ENCODE data around the gene RALGPS1.

Gene RALGPS1

DNA sequence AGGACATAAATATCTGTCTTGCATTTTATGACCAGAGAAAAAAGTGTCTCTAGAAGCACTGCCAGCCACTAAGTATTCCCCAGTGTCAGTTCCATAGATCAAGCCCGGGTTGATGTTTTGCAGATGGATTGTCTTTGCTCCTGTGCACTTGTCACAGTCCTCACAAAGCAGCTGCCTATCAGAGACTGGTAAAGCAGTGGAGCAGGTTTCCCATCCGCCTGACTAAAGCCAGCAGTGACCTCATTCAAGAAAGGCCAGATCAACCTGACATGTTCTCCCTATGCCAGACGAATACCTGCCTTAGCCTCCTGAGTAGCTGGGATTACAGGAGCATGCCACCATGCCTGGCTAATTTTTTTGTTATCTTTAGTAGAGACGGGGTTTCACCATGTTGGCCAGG lies 323.2 kb downstream of the RALGPS1 start:
- no peak for DNase-seq

DNA sequence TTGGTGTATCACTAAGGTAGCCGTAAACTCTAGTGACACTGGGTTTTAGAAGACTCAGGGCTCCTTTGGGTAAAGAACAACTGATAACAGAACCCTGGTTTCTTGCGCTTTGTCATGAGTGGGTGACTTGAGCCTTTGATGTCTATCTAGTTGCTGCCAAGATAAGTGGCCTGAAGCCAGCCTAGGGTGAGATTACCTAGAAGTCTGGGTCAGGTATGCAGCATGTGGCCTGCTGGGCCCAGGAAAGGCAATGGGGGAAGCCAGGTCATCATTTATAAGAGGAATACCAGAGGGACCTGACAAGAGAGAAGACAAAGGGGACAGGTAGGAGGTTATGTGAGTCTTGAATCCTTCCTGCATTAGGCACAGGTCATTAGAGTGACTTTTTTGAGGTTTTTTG lies 326.8 kb downstream of the RALGPS1 start:
- no peak for DNase-seq

DNA sequence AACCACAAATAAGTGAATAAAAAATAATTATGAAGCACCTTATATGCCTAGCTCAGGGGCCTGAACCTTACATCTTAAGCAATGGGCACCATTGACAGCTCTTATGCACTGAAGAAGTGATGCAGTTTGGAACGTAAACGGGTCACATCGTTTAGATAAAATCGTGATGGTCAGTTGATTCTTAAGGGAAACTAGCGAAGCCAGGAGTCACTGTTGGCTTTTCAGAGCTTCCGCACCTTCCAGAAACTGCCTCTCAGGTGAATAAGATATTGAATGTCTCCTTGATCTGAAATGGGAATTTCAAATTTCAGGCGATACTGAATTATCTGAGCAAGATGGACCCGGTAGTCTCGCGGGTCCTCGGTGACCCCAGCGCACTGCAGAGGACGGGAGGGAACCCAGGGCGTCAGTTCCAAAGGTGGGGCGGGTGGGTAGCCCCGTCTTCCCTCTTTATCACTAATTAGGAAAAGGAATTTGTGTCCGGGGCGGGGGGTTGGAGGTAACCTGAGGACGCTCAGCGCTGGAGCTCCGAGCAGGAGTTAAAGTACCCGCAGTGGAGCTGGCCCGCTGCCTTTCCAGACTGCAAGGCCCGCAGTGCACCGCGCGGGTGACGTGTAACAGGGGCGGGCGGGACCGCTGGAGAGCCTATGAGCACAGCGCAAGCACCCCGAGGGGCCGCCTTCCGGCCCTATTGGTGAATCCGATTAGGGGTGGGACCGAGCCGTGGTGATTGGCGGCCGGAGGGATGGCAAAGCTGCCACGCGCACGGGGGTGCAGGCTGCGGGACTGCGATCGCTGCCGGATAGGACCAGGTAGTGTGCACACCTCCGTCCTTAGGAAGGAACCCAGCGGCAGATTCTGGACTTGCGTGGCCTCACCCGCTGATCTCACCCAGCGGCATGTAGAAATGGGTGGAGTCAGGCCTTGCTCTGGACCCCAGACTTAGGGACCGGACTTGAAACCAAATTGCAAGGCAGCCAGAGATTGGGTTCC lies 330.3 kb downstream of the RALGPS1 start:
- peak; percentile 95 for DNase-seq

DNA sequence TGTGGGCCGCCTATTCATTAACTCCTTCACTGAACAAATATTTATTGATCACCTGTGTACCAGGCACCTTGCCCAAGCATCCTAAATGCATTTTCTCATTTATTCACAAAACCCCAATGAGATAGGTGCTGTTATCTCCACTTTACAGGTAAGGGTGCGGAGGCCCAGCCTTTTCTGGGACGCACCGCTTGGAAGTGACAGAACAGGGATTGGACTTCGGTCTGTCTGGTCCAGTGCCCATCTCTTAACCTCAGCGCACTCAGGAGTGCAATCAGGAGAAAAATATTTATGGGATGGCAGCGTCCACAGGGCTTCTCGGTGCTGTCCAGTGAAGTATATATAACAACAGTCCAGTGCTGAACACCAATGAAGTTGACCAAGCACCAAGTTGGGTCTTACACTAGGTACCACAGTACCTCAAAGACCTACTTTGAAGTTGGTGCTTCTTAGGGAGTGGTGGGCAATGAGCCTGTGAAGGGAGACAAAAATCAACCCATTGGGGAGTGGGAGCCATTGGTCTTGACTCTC lies 331.1 kb downstream of the RALGPS1 start:
- DNase-seq: no peak

DNA sequence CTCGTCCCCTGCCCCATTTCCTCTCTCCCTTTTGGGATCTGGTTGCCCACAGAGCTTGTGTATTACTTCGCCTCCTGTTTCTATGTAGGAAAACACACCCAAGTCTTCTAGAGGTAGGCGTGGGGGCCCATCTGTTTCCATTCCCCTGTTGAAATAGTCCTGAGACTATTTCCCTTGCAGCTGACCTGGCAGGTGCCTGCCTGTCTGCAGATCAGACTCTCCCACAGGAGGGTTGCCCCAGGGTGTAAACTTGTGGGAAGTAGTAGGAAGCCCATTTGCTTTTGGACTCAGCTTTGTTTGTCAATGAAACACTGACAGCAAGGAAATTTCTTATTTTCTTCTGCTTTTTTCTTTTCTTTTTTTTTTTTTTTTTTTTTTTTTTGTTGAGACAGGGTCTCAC lies 333.7 kb downstream of the RALGPS1 start:
- no peak for DNase-seq

DNA sequence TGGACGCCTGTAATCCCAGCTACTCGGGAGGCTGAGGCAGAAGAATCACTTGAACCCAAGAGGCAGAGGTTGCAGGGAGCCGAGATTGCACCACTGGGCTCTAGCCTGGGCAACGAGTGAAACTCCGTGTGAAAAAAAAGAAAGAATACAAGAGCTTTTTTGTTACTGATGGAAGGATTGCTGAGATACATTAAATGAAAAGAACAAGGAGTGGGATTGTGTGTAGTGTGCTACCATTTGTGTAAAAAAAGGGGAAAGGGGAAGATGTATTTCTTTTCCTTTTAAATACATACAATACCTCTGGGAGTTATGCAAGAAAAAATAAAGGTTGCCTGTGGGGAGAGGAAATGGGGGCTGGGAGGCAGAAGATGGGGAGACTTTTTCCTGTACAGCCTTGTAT lies 335.3 kb downstream of the RALGPS1 start:
- DNase-seq: no peak

DNA sequence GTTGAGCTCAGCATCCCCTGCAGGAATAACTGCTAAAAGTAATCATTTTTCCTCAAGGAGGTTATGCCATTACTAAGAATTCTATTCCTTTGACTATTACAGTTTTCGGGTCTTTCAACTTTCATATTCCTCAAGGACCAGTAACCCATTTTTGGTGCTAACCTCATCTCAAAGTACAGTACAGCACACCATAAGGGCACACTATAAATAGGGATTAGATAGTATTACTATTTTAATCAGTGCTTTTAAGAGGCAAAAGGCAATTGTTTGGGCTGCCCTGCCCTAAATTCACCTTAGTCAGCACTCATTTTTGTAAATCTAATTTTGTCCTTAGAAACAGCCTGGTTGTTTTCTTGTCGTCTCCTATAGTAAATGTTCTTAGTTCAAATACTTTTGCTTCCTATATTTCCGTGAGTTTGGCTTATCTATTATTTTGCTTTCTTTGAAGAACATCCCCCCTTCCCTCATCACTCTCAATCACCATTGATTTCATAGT lies 336.4 kb downstream of the RALGPS1 start:
- no peak for DNase-seq

DNA sequence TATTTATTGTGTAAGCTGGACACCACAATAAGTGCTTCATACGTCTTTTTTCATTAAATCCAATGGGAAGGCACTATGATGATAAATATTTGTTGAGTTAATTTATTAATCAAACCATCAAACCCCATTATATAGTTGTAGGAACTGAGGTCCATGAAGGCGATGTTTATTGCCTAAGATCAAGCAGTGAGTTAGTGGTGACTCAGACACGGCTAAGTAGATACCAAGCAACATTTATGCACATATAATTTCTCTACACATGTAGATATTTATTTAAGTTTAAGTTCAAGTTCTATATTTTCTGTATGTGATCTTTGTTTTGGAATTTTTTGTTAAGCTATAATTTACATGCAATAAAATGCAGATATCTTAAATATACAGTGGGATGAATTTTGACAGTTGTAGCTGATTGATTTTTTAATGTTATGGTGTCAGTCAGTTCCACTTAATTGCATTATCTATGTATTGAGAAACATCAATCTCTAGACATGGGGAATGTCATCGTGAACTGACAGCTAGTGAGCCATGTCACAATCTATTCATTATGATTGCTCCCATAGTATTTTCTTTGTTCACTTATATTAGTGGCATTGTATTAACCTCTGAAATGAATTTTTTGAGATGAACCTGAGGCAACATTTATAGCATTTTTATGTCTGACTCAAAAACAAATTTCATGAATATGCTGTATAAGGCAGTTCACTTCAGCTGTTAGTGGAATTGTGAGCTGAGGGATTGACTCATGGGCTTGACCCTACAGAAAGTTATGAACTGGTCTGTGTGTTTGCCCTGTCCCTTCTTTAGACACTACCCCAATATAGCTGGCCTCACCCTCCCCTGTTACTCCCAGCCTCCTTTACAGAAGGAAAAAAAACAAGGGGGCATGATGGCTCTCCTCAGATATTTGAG lies 338.1 kb downstream of the RALGPS1 start:
- no peak for DNase-seq

DNA sequence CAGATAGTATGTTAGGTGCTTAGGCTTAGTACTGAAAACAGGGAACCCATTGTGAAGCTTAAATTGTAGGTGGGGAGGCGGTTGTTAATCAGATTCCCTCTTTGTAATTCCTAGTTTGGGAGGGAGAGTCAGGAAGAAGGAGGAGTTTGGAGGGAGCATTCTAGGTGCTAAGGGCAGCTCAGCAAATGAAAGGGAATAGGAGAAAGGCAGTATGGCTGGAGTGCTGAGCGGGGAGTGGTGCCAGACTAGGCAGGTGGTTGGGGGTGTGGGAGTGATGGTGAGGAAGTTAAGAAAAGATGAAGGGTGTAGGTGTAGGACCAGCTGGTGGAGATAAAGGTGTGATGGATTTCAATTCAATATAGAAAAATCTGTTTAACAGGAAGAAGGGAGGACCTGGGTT lies 338.9 kb downstream of the RALGPS1 start:
- DNase-seq: no peak

DNA sequence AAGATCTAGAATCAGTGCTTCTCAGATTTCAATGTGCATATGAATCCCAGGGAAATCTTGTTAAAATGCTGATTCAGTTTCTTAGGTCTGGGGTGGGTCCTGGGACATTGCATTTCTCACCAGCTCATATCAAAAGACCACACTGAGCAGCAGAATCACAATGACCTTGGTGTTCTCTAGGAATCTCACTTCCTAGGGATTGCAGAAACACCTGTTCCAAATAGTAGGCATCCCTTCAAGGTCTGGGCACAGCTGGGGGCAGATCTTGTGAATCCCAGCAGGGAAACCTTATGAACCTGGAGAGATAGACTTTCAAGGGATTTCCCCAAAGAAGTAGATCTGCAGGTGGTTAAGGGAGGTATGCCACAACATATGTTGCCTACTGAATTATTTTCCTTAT lies 341.1 kb downstream of the RALGPS1 start:
- no peak for DNase-seq

DNA sequence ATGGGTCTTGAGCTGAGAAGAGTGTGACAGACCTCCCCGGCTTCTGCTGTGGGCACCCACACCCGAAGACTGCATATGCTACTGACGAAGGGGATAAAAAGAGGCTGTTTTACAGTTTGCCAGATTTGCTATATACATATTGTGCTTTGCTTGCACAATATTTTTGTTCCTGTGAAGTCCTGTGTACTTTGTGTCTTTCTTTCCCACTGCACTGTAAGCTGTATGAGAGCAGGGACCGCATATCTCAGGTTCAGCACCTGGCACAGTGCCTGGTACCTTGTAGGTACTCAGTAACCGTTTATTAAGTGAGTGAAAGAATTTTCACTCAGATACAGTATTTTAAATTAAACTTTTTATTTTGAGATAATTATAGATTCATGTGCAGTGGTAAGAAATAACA lies 341.7 kb downstream of the RALGPS1 start:
- DNase-seq: no peak

DNA sequence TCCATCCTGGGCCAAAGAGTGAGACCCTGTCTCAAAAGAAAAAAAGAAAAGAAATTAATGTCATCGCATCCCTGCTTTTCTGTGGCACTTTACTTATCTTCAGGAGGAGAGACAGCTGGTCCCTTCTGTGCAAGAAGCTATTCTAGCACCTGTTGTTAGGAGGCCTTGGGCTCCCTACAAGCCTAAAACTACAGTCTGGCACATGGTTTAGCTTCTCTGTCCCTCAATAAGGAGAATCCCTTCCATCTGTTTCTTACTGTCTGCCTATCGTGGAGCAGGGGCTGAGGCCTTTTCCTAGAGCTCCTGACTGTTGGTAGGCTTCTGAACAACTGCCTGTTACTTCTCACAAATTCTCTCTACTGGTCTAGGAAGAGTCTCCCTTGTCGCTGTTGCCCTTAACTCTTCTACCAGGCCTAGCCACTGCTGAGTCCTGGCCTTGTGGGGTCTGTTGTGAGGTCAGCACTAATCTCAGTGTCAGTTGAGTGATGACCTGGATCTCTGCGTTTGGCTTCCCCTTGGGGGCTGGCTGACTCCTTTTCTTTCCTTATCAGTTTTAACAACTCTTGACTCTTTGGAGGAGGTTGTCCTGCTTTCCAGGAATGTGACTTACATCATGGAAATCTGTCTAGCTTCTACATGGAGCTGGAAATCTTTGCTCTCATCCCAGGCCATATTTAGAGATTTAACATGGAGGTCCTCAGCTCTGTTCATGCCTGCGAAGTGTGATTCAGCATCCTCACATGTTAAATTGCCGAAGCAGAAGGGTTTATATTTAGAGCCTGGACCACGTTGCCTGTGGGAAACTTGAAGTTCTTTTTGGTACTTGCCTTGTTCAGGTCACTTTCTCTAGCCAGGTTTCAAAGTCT lies 344.3 kb downstream of the RALGPS1 start:
- DNase-seq: no peak

DNA sequence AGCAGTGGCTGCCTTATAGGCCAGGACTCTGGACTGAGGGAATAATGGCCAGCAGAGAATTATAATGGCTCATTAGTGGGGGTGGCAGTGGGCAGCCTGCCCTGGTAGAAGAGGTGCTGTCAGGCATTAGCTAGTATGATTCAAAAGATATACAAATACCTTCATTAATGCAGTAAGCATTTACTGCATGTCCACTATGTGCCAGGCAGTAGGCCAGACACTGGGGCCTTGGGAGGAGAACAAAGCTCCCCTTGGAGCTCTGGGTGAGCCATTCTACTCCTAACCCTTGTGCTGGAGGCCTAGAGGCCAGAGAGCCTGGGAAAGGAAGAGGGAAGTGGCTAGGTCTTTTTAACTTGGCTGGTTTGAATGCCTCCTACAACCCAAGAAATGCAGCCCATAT lies 348.0 kb downstream of the RALGPS1 start:
- no peak for DNase-seq

DNA sequence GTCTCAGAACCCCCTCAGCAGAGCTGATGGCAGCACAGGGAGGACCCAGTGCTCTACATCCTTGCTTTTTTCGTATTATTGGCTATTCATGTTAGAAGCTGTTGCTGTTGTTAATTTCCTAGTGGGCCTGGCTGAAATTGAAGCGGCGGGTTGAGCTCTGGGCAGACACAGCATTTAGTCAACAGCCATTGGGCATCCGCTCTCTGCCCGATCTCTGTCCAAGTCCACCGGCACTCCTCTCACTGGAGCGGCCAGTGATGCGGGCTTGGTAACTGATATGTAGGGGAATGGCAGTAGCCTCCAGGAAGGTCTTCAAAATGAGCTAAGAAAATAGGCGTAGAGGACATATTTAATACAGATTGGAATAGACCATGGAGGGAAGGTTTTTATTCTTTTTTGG lies 348.7 kb downstream of the RALGPS1 start:
- no peak for DNase-seq

DNA sequence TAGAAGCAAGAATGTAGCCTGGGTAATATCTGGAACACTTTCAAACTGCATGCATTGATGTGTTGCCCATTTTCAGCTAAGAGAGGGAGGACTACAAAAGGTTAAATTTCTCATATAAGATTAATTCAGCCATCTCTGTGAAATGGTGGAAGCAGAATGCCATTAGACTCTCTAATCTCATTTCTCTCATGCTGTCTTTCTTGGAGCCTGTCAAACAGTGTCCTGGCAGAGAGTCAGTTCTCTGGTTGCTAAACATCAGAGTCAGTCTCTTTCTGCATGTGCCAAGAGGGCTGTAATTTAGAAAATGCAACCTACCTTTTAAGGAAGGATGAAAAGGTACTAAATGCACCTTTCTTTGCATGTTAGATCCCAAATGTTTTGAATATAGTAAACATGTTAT lies 349.1 kb downstream of the RALGPS1 start:
- no peak for DNase-seq

DNA sequence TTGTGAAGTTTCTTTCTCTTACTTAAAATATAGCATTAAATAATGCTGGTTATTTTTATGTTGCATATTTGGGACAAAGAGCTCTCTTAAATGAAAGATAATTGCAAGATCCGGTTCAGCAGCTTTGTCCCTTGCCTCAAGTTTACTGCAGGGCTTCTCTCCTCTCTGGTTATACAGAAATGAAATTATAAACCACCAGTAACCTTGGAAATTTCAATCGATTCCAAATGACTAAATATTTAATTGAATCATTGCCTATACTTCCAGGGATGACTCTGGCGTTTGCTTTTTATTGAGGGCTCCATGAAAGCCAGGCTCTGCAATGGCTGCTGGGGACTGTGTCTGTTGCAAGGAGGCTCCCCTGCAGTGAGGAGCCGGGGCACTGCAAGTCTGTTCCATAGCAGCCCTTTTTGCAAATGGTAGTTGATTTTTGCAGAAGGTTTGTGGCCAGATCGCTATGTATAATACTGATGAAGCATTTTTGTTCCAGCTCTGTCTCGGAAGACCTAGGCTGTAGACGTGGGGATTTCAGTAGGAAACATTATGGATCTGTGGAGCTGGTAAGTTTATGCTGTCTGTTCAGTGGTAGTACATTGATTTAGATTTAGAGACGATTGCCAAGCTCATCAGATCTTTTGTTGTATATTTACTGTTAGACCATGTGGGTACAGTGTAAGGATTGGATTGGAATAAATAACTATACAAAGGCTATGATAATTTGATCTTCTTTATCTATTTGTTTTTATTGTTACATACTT lies 350.1 kb downstream of the RALGPS1 start, which contains the start of gene GARNL3:
TSS of gene GARNL3 (plus strand) at position 313 of the 758 bp plus-strand sequence. CDS start at position 417, 104 bp downstream.
- DNase-seq: no peak

DNA sequence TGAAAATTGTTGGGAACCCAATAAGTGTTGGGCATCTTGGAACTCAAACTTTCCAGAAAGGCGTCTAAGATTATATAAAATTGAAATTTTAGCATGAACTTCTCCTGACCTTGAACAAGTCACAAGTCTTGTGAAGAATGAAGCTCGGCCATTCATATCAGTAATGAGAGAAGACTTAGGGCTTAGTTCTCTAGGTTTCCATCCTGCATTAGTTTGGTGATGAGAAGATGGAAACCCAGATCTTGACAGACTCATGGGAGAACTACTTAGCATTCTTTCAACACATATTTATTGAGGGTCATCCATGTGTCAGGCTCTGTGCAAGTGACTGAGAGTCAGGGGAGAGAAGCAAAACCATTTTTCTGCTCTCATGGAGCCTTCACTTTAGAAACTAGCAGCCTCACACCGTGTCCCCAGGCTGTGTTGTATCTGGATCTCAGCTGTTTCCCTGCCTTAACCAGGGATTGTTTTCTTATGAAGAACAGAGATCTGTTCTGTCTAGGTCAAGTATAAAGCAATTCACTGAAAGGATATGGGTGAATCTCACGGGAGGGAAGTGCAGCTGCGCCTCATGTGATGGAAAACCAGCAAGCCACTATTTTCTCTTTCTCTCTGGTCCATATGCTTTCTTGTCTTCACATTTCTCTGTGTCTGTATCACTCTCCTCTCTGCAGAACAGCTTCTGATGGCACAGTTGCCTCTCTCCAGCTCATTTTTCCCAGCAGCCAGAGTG lies 353.4 kb downstream of the RALGPS1 start:
- no peak for DNase-seq

DNA sequence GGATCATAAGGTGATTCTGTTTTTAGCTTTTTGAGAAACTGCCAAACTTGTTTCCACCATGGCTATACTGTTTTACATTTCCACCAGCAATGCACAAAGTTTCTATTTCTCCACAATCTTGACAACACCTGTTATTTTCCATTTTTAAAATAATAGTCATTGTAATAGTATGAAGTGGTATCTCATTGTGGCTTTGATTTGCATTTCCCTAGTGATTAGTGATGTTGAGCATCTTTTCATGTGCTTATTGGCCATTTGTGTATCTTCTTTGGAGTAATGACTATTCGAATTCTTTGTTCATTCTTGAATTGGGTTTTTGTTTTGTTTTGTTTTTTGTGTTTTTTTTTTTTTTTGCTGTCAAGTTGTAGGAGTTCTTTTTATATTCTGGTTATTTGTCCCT lies 354.9 kb downstream of the RALGPS1 start:
- no peak for DNase-seq
